Lower leg skin (tissue), 4 donors: ENCODE measurements around the gene MRPL47. TPM values are rescaled to one million over a fixed set of nuclear protein-coding genes. Genes with fewer than 3 reads are reported as not detected.

ENCODE experiments used
- DNase-seq, 2 donors: peaks; one replicate each; pipeline ENCODE4 v3.0.0-alpha.2; 2019; ENCODE audit warnings: low spot score in 2 of 2
- H3K4me3 ChIP-seq: fragments of 200-600 bp; sonication (generic); 2 replicates; pipeline ENCODE4 v1.5.1; 2017; ENCODE audit warnings: mild to moderate bottlenecking, low read depth; ENCODE audit not compliant: poor library complexity, severe bottlenecking
- CTCF ChIP-seq, 3 donors: fragments of 450-650 bp; IDR thresholded peaks; one replicate each; pipeline ENCODE4 v1.5.1; 2016; ENCODE audit warnings: antibody characterized with exemption in 3 of 3, mild to moderate bottlenecking in 3 of 3, moderate library complexity in 2 of 3
- POLR2A ChIP-seq, 2 donors: fragments of 450-650 bp; IDR thresholded peaks; one replicate each; pipeline ENCODE4 v1.6.1; 2016 to 2017; ENCODE audit warnings: antibody characterized with exemption in 2 of 2, mild to moderate bottlenecking in 1 of 2, moderate library complexity in 1 of 2
- WGBS, 2 donors: methylation state at CpG; one replicate each; pipeline ENCODE4 v1.1.5; 2018; 5-methylcytosine and 5-hydroxymethylcytosine counted together
- intact Hi-C: fragments of 100-400 bp; cut with DNase I; formaldehyde crosslinking; loops from one replicate; pipeline ENCODE4 v1.15.0; 2023; ENCODE audit warnings: low total_unique reads
- total RNA-seq, 4 donors: library from RNA; depleted of rRNA; stranded (reverse); fragments of >200 nt; gene quantifications; one replicate each; pipeline ENCODE4 v1.1.0, GENCODE V29; 2016

Gene MRPL47
- total RNA-seq, 4 donors from 2014 or later = 10.5 to 19.7 (median 15.7) TPM

- intact Hi-C loops = no loop called here
Measured at GRCh38 chr3:179541596-179541995, 62.8 kb downstream of the MRPL47 start.

GRCh38 chr3:179541094-179541493, 63.3 kb downstream of the MRPL47 start:
- WGBS, 2 donors = 74 to 79% methylated on average over 2 of the region's 2 CpGs
- no peak for DNase-seq
- no peak overlapping the region for H3K4me3 ChIP-seq
- TF ChIP-seq POLR2A (IDR thresholded peaks at IDR 0.05) = no peak
- no peak for TF ChIP-seq CTCF (IDR thresholded peaks at IDR 0.05)
- intact Hi-C loops = no loop called here

More at GRCh38 chr3:179541596-179541995, 62.8 kb downstream of the MRPL47 start:
- WGBS, 2 donors = 95 to 100% methylated on average over 1 of the region's 1 CpG
- no peak for DNase-seq
- H3K4me3 ChIP-seq = no peak overlapping the region
- TF ChIP-seq CTCF (IDR thresholded peaks at IDR 0.05) (no peak), POLR2A (IDR thresholded peaks at IDR 0.05) (no peak)

Other genes starting within 250 kb of the MRPL47 start
- 10 to 100 TPM; 63.9 to 91.8 (median 85.8) TPM for gene GNB4, start 153.2 kb downstream of the MRPL47 start, total RNA-seq
- 10 to 100 TPM; 34.1 to 67.3 (median 48.7) TPM for gene ACTL6A, start 41.7 kb downstream of the MRPL47 start, total RNA-seq
- gene NDUFB5, start 156 bp upstream of the MRPL47 start, total RNA-seq = 10 to 100 TPM; 61.1 to 92.5 (median 78.3) TPM
- 1 to 10 TPM; 1.6 to 9.4 (median 5.8) TPM for gene USP13, start 48.4 kb upstream of the MRPL47 start, total RNA-seq